Loucy (cell line): Measurements from ENCODE around the gene SLC30A2.
A peak's percentile ranks its signal among the peaks of the same experiment; 100 is the strongest.

ENCODE experiments used
- H2AFZ ChIP-seq: fragments of 200-600 bp; sonication (generic); 2 replicates; pipeline ENCODE4 v1.6.0; 2016; ENCODE audit warnings: antibody characterized with exemption, mild to moderate bottlenecking, low read length, moderate library complexity
- H3F3A ChIP-seq: fragments of 200-600 bp; 2 replicates; pipeline ENCODE4 v1.6.0; 2016; ENCODE audit warnings: antibody characterized with exemption, low read depth, mild to moderate bottlenecking
- H3K27me3 ChIP-seq: fragments of 200-600 bp; sonication (generic); 2 replicates; pipeline ENCODE4 v1.6.1; 2014; ENCODE audit warnings: low read length, mild to moderate bottlenecking; ENCODE audit not compliant: insufficient read depth, poor library complexity, severe bottlenecking
- H3K36me3 ChIP-seq: fragments of 200-600 bp; sonication (generic); 2 replicates; pipeline ENCODE4 v1.6.1; 2016; ENCODE audit warnings: low read length; ENCODE audit not compliant: insufficient read depth
- H3K4me1 ChIP-seq: fragments of 200-600 bp; sonication (generic); 2 replicates; pipeline ENCODE4 v1.5.1; 2014; ENCODE audit warnings: low read length, mild to moderate bottlenecking; ENCODE audit not compliant: insufficient read depth, poor library complexity, severe bottlenecking
- H3K4me2 ChIP-seq: fragments of 200-600 bp; sonication (generic); 2 replicates; pipeline ENCODE4 v1.6.0; 2014; ENCODE audit warnings: antibody characterized with exemption, low read length, low read depth, mild to moderate bottlenecking; ENCODE audit not compliant: poor library complexity, severe bottlenecking
- H3K4me3 ChIP-seq: fragments of 200-600 bp; sonication (generic); 2 replicates; pipeline ENCODE4 v1.5.1; 2014; ENCODE audit warnings: low read length, mild to moderate bottlenecking, mixed read lengths; ENCODE audit not compliant: poor library complexity, severe bottlenecking
- H3K79me2 ChIP-seq: fragments of 200-600 bp; sonication (generic); 2 replicates; pipeline ENCODE4 v1.6.1; 2014; ENCODE audit warnings: low read length; ENCODE audit not compliant: insufficient read depth
- H3K9ac ChIP-seq: fragments of 200-600 bp; sonication (generic); 2 replicates; pipeline ENCODE4 v1.6.0; 2014; ENCODE audit warnings: mild to moderate bottlenecking, low read depth, low read length, moderate library complexity; ENCODE audit not compliant: poor library complexity, severe bottlenecking
- H3K9me2 ChIP-seq: fragments of 200-600 bp; sonication (generic); replicated peaks from 2 replicates; pipeline ENCODE4 v1.6.1; 2016; ENCODE audit warnings: low read depth, low read length, mixed read lengths
- H3K9me3 ChIP-seq: fragments of 200-600 bp; sonication (generic); 2 replicates; pipeline ENCODE4 v1.6.1; 2014; ENCODE audit warnings: mild to moderate bottlenecking, antibody characterized with exemption, low read length, low read depth; ENCODE audit not compliant: insufficient read depth
- H4K20me1 ChIP-seq: fragments of 200-600 bp; sonication (generic); 2 replicates; pipeline ENCODE4 v1.6.0; 2014; ENCODE audit warnings: antibody characterized with exemption, low read length, mild to moderate bottlenecking; ENCODE audit not compliant: insufficient read depth, poor library complexity, severe bottlenecking
- CTCF ChIP-seq: fragments of 200-600 bp; sonication (generic); conservative IDR thresholded peaks from 2 replicates; pipeline ENCODE4 v1.5.1; 2014; ENCODE audit warnings: mild to moderate bottlenecking, antibody characterized with exemption, low read length
- EZH2phosphoT487 ChIP-seq: fragments of 200-600 bp; IDR thresholded peaks from 2 replicates; pipeline ENCODE4 v1.6.1; 2018; ENCODE audit warnings: antibody characterized with exemption, mild to moderate bottlenecking, moderate library complexity, borderline replicate concordance

SLC30A2 gene

GRCh38 chr1:26057189-26057588 lies 11.3 kb upstream of the SLC30A2 start:
- Histone ChIP-seq H3K9me3 (no peaks in the 10 kb centered on the region), H4K20me1 (no peaks in the 10 kb centered on the region), H3K9ac (no peak overlapping the region), H3K36me3 (no peaks in the 10 kb centered on the region), H3K27me3 (no peaks in the 10 kb centered on the region), H3K79me2 (no peaks in the 10 kb centered on the region), H3K4me2 (no peak overlapping the region), H3F3A (no peaks in the 10 kb centered on the region), H2AFZ (no peak overlapping the region), H3K4me1 (no peaks in the 10 kb centered on the region), H3K9me2 (no peaks in the 10 kb centered on the region), H3K4me3 (no peak overlapping the region)
- no peak for TF ChIP-seq CTCF
- no peak for TF ChIP-seq EZH2phosphoT487

- H2AFZ ChIP-seq: no peak overlapping the region
- no peak overlapping the region for H3K9ac ChIP-seq
- no peaks in the 10 kb centered on the region for H3F3A ChIP-seq
- no peak overlapping the region for H3K4me3 ChIP-seq
- H3K9me3 ChIP-seq: no peaks in the 10 kb centered on the region
- peaks cover 18% of the 10 kb centered on the region for H3K4me1 ChIP-seq
- no peaks in the 10 kb centered on the region for H3K9me2 ChIP-seq
- TF ChIP-seq CTCF (no peak), EZH2phosphoT487 (no peak)
- H4K20me1 ChIP-seq: no peaks in the 10 kb centered on the region
- H3K36me3 ChIP-seq: no peaks in the 10 kb centered on the region
- H3K4me2 ChIP-seq: no peak overlapping the region
- no peaks in the 10 kb centered on the region for H3K79me2 ChIP-seq
- H3K27me3 ChIP-seq: no peaks in the 10 kb centered on the region
These were observed 9.1 kb upstream of the SLC30A2 start for GRCh38 chr1:26055041-26055440.

GRCh38 chr1:26053718-26054560 lies 8.0 kb upstream of the SLC30A2 start:
- Histone ChIP-seq H3F3A (no peaks in the 10 kb centered on the region), H4K20me1 (no peaks in the 10 kb centered on the region), H3K36me3 (no peaks in the 10 kb centered on the region), H2AFZ (0 out of 2 replicates have a peak overlapping the region, but pooled peaks have one; percentile 1), H3K27me3 (no peaks in the 10 kb centered on the region), H3K9me2 (no peaks in the 10 kb centered on the region), H3K79me2 (no peaks in the 10 kb centered on the region), H3K9ac (no peak overlapping the region), H3K4me1 (peaks cover 24% of the 10 kb centered on the region), H3K4me2 (no peak overlapping the region), H3K4me3 (no peak overlapping the region), H3K9me3 (no peaks in the 10 kb centered on the region)
- no peak for TF ChIP-seq EZH2phosphoT487
